Neural crest cell (in vitro differentiated cells): Measurements from ENCODE around the gene SELENOV. TPM values are rescaled to one million over a fixed set of nuclear protein-coding genes. Genes with fewer than 3 reads are reported as not detected.
A peak's percentile ranks its signal among the peaks of the same experiment; 100 is the strongest.

Experiments
- DNase-seq: peaks from one replicate; pipeline ENCODE4 v3.0.0; 2021; ENCODE audit warnings: low read depth, mixed read lengths, low spot score
- H3K27ac Mint-ChIP-seq: one replicate; pipeline ENCODE4 v1.8.0; 2021; ENCODE audit warnings: mild to moderate bottlenecking, mixed read lengths; ENCODE audit not compliant: unreplicated experiment
- H3K27me3 Mint-ChIP-seq: 2 replicates; pipeline ENCODE4 v1.8.0; 2021; ENCODE audit warnings: low read depth, mild to moderate bottlenecking, mixed read lengths
- H3K36me3 Mint-ChIP-seq: 2 replicates; pipeline ENCODE4 v1.8.0; 2021; ENCODE audit warnings: low read depth, mild to moderate bottlenecking, mixed read lengths
- H3K4me1 Mint-ChIP-seq: 2 replicates; pipeline ENCODE4 v1.8.0; 2021; ENCODE audit warnings: mixed read lengths
- H3K4me3 Mint-ChIP-seq: one replicate; pipeline ENCODE4 v1.8.0; 2021; ENCODE audit warnings: mild to moderate bottlenecking, mixed read lengths
- H3K9me3 Mint-ChIP-seq: 2 replicates; pipeline ENCODE4 v1.8.0; 2021; ENCODE audit warnings: mixed read lengths
- total RNA-seq: library from RNA; stranded (reverse); gene quantifications from 2 replicates; pipeline ENCODE4 v1.2.1, GENCODE V29; 2021
- TF ChIP-seq, protein P1 (sequence below): fragments of 200-600 bp; sonication (generic); conservative IDR thresholded peaks from 2 replicates; pipeline ENCODE4 v1.5.0; 2021; ENCODE audit warnings: antibody characterized with exemption, mild to moderate bottlenecking

SELENOV gene
- total RNA-seq, 1 donor from 2014 or later: not detected

DNA sequence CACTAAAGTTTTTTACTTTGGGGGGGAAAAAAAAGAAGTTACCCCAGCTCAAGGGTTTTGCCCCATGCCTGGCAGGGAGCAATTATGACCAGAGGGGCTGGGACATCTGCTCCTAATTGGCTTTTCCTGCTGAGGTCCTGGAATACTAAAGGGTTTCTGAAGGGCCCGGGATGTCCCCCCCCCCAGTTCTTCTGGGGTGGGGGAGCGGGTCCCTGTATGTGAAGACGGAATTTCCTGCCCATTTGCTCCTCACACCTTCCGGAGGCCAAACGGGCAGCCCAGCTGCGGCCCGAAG lies 17.3 kb upstream of the SELENOV start:
- TF ChIP-seq, protein P1, sequence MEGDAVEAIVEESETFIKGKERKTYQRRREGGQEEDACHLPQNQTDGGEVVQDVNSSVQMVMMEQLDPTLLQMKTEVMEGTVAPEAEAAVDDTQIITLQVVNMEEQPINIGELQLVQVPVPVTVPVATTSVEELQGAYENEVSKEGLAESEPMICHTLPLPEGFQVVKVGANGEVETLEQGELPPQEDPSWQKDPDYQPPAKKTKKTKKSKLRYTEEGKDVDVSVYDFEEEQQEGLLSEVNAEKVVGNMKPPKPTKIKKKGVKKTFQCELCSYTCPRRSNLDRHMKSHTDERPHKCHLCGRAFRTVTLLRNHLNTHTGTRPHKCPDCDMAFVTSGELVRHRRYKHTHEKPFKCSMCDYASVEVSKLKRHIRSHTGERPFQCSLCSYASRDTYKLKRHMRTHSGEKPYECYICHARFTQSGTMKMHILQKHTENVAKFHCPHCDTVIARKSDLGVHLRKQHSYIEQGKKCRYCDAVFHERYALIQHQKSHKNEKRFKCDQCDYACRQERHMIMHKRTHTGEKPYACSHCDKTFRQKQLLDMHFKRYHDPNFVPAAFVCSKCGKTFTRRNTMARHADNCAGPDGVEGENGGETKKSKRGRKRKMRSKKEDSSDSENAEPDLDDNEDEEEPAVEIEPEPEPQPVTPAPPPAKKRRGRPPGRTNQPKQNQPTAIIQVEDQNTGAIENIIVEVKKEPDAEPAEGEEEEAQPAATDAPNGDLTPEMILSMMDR: no peak
- no peak for DNase-seq
- Mint-ChIP-seq H3K27ac (no peak overlapping the region), H3K36me3 (no peaks in the 10 kb centered on the region), H3K27me3 (peaks cover 68% of the 10 kb centered on the region), H3K4me1 (peaks cover 20% of the 10 kb centered on the region), H3K4me3 (peak overlapping the region; percentile 44), H3K9me3 (no peaks in the 10 kb centered on the region)

DNA sequence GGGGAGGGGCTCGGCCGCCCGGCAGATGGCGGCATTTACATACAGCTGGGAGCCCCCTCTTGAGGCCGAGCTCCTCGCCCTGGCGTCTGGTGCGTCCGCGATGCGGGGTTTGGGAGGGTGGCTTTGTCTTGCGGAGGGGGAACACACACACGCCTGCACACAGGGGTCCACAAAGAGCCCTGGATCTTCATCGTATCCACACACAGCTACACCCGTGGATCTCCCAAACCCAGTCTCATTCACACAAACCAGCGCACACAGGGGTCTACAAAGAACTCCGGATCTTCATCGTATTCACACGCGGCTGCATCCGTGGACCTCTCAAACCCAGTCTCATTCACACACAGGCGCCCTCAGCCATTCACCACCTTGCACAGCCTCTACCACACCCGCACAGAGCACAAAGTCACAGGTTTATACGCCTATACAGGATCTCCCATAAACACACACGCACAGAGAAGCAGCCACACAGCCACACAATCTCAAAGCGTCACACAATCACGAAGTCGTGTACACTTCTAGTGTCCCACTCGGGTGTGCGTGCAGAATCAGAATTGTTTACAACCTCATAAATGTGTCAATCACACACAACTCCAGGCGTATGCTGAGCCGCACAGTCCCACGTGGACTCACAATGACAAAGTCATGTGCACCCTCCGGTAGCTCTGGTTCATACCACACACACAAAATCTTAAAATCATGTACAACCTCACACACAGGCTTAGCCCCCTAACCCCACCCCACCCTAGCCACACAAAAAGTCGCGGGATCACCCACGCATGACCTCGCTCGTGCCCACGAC lies 16.7 kb upstream of the SELENOV start:
- Mint-ChIP-seq H3K27me3 (peaks cover 72% of the 10 kb centered on the region), H3K27ac (peak overlapping the region; percentile 59), H3K36me3 (no peaks in the 10 kb centered on the region), H3K4me1 (peaks cover 20% of the 10 kb centered on the region), H3K9me3 (no peaks in the 10 kb centered on the region), H3K4me3 (peak overlapping the region; percentile 77)
- TF ChIP-seq, protein P1: peak; percentile 44
- DNase-seq: peak; percentile 56

DNA sequence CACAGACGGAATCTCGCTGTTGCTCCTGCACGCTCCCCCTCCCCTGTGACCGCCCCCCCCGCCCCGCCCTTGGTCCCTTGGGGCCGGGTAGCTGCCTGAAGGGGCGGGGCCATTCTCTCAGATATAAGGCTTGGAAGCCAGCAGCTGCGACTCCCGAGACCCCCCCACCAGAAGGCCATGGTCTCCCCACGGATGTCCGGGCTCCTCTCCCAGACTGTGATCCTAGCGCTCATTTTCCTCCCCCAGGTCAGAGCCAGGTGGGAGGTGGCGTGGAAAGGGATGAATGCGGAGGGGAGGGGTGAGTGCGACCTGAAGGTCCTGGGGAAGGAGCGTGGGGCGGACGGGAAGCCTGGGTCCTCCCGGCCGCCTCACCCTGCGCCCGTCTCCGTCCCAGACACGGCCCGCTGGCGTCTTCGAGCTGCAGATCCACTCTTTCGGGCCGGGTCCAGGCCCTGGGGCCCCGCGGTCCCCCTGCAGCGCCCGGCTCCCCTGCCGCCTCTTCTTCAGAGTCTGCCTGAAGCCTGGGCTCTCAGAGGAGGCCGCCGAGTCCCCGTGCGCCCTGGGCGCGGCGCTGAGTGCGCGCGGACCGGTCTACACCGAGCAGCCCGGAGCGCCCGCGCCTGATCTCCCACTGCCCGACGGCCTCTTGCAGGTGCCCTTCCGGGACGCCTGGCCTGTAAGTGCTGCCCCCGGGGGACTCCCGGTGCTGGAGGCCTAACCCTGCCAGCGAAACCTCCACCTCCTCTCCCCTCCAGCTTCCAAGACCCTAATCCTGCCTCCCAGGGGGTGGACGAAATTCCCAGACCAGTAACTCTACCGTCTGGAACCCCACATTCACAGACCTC lies 15.9 kb upstream of the SELENOV start, which contains the start of gene DLL3:
Gene DLL3, plus strand, starts transcription at position 150 of the 845 bp plus-strand sequence. Its CDS starts 28 bp downstream, at position 178.
- Mint-ChIP-seq H3K36me3 (no peaks in the 10 kb centered on the region), H3K27ac (peak within 1 kb of the TSS; percentile 59), H3K27me3 (peaks cover 80% of the 10 kb centered on the region), H3K4me1 (peaks cover 20% of the 10 kb centered on the region), H3K9me3 (no peaks in the 10 kb centered on the region), H3K4me3 (peak within 1 kb of the TSS; percentile 79)
- DNase-seq: peak; percentile 17
- TF ChIP-seq, protein P1: no peak

DNA sequence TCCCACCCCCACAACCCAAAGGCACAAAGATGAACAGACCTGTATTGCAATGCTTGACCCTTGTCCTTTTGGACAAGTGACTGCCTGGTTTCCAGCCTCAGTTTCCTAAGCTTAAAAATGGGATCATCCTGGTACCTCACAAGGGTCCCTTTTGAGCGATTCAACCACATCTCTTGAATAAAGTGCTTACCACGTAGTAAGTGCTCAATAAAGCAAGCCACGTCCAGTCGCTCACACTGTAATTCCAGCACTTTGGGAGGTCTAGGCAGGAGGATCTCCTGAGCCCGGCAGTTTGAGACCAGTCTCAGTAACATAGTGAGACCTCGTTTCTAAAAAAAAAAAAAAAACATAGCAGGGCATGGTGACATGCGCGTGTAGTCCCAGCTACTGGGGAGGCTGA lies 15.0 kb upstream of the SELENOV start:
- Mint-ChIP-seq H3K27me3 (peaks cover 86% of the 10 kb centered on the region), H3K36me3 (no peaks in the 10 kb centered on the region), H3K9me3 (no peaks in the 10 kb centered on the region), H3K4me1 (peaks cover 17% of the 10 kb centered on the region), H3K4me3 (peak overlapping the region; percentile 79), H3K27ac (no peak overlapping the region)
- DNase-seq: no peak
- TF ChIP-seq, protein P1: no peak

DNA sequence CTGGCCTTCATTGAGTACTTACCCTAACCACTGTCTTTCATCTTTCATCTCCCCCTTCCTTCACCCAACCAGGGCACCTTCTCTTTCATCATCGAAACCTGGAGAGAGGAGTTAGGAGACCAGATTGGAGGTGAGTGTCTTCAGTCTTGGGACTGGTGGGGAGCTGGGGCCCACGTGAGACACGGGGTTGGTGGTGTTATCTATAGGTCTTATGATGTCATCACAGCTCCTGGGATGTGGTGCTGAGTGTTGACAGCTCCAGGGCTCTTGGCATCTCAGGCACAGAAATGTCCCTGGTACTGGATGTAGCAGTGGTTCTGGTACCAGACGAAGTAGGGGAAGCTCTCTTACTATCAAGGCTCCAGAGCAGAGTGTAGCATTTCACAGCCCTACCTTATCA lies 14.4 kb upstream of the SELENOV start:
- TF ChIP-seq, protein P1: no peak
- H3K27me3 Mint-ChIP-seq: peaks cover 88% of the 10 kb centered on the region
- H3K36me3 Mint-ChIP-seq: no peaks in the 10 kb centered on the region
- peak overlapping the region; percentile 54 for H3K4me3 Mint-ChIP-seq
- no peak for DNase-seq
- peaks cover under 1% of the 10 kb centered on the region for H3K9me3 Mint-ChIP-seq
- no peak overlapping the region for H3K27ac Mint-ChIP-seq
- H3K4me1 Mint-ChIP-seq: peaks cover 17% of the 10 kb centered on the region
